Stimulated activated CD4-positive, alpha-beta T cell treated with anti-CD3 and anti-CD28 coated beads, Interleukin-15, amount 100 ng/mL, for 24 hours (primary cell): ENCODE results near the gene PPP2R5C.

ENCODE experiments used
- DNase-seq: peaks from one replicate; pipeline ENCODE4 v3.0.0-alpha.2; 2020

The PPP2R5C gene

DNA sequence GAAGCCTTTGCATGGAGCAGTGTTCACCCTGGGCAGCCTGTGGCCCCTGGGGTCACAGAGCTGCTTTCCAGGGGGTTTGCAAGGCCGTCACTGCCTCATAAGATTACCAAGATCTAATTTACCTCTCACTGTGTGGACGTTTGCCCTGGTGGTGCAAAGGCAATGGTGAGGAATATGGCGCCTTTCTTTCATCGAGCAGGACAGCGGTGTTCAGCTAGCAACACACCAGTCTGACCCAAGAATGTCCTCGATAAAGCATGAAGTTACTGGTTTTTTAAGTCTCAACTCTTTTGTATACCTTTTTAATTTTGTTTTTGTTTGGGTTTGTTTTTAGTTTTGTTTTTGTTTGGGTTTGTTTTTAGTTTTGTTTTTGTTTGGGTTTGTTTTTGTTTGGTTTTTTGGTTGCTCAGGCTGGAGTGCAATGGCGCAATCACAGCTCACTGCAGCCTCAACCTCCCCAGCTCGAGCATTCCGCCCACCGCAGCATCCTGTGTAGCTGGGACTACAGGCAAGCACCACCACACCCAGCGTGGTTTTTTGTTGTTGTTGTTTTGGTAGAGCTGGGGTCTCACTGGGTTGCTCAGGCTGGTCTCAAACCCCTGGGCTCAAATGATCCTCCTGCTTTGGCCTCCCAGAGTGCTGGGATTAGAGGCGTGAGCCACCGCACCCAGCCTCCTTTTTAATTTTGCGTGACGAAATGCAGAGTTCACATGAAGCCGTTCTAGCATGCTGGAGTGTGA lies 57.9 kb downstream of the PPP2R5C start:
- DNase-seq = peak; percentile 73

DNA sequence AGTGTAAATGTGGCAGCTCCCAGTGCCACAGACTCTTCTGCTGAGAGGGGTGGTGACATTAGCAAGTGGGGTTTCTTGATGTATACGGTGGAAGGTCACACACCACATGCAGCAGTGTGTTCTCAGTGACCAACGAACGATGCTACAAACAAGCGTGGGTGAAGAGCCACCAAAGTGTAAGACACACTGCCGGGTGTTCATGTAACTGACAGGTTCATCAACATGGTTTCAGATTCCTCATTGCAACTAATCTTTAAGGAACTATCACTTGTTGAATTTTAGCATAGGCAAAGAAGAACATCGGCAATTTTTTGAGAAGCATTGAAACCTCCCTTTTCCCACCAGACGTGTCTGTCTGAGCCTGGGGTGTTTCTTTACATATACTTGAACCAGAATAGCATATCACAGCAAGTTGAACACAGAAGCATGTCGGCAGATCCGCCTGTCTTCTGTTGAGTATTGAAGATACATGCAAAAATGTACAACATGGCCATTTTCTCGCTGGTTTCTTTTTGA lies 58.8 kb downstream of the PPP2R5C start:
- peak; percentile 47 for DNase-seq

DNA sequence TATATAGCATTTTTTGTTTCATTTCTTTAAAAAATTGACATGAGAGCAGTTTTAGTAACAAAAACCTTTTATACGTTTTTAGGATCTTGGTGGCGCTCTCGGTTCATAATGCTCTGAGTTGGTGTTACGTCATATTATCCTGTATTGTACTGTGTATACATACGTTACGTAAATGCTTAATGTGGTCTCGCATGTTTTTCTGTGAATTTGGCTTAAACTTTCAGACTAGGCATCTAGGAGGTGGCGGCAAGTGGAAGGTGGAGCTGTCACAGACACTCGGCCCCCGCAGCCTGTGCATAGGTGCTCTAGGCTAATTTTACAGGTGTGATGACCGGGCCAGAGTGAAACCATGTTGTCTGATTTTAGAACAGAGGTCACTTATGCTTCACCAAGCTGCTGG lies 60.0 kb downstream of the PPP2R5C start:
- no peak for DNase-seq

DNA sequence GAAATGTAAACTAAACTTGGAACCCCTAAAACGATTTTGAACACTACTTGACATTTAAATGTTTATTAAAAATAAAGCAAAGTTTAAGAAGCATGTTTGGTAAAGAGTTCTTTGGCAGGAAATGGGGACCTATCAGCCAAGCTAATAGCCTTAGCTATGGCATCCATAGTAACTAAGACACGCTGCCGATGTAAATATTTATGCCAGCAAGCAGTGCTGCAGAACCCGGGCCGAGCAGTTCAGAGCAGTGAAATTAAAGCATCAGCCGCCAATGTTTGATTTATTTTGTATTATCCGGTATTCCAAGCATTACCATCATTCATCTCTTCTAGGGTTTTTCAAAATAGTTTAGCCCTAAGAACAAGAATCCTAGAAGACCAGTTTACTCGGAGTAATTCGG lies 61.6 kb downstream of the PPP2R5C start:
- no peak for DNase-seq

DNA sequence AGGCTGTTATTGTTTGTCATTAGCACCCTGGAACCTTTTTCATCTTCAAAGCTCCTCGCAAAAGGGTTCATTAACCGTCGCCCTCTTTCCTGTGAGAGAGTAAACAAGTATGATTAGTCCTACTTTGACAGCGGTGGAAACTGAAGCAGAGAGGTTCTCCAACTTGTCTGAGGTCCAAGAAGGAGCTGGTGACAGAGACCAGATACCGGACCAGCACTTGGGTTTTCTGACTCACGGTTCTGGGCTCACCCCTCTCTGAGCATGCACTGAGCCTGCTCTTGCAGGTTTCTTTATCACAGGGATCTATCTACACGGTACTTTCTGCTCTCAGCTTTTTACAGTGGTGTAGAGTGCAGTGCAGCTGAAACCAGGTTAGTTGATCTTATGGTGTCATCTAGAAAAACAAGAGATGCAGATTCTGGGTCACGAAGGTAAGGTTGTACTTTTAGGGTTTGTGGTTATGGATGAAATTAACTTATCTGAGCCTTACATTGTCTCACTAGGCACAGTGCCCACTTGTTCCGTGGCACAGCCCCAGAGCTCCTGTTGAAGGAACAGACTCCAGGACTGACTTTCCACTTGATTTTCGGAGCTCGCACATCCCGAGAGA lies 62.1 kb downstream of the PPP2R5C start:
- DNase-seq = peak; percentile 85

DNA sequence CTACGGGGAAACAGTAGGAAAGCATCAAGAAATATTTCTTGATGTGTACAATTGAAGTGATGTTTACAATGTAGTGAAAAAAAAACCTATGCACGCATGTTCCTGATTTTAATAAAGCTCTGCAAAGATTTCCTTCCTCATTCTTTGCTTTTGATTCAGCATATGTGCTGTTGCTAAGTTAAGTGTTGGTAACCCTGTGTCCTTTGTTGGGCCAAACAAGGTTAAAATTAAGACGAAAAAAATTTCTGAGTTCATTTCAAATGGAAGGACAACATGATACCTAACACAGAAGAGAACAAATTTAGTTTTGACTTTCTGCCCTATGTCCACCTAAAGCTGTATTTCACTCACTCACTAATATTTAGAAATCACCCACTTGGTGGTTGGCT lies 62.8 kb downstream of the PPP2R5C start:
- DNase-seq = no peak

DNA sequence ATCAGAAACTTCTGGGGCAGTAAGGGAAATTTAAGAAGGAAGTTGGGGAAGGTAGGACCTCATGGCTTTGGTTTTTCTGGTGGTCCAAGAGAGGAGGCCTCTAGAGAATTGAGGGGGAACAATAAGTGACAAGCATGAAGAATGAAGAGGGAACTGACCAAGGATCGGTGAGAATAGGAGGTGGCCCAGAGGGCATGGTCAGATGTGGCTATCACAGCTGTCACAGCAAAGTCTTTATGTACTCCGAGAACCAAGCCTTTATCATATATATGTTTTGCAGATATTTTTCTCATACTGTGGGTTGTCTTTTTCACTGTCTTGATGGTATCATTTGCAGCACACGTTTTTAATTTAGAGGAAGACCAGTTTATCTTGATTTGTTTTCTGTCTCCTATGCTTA lies 64.3 kb downstream of the PPP2R5C start:
- no peak for DNase-seq

DNA sequence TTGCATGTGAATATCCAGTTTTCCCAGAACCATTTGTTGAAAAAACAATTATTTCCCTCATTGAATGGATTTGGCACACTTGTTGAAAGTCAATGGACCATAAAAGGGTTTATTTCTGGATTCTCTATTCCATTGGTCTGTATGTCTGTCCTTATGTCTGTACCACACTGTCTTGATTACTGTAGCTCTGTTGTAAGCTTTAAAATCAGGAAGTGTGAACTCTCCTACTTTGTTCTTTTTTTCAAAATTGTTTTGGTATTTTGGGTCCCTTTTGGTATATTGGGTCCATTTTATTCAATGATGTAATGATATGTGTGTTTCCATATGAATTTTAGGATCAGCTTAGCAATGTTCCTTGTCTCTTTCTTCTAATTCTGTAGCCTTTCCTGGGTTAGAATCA lies 64.8 kb downstream of the PPP2R5C start:
- DNase-seq = no peak

DNA sequence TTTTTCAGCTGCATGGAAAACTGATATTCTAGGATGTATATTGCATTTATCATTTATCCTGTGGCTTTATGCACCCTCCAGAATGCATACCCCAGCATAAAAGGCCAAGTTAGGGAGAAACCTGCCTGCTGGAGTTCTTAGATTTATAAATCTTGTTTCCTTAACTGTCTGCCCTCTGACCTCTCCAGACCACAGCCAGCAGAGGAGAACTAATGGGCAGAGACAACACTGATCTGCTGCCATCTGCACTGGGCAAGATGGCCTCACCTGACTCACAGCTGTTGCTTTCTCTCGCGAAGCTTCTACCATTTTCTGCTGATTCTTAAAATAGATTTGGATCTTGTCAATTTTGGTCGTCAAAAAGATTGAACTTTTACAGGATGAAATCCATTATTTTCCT lies 65.8 kb downstream of the PPP2R5C start:
- DNase-seq = no peak

DNA sequence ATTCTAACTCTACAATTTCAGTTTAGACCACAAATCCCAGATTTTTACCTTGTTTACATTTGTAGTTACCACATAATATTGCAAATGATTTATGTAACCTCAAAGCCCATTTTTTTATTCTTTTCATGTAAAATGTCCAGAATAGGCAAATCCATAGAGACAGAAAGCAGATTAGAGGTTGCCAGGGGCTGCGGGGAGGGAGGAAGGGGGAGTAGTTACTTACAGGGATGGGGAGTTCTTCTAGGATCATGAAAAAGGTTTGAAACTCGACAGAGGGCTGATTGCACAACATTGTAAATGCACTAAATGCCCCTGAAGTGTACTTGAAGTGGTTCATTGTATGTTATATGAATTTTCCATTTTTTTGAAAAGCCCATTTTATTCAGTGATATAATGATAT lies 66.5 kb downstream of the PPP2R5C start:
- no peak for DNase-seq

DNA sequence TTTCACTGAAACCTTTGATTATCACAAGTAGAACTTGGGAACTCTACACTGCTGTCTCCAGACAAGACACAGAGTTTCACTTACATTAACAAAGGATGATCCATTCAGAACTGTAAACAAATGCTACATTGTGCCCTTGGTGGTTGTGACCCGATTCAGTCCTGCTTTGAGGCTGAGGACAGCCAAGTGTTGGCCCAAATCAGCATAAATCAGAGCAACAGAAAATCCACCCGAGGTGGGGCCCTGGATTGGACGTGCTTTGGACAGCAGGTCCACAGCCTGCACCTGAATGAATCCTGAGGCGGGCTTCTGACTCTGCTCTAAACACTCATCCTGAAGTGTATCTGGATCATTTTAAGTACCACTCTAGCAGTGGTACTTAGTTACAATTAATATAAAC lies 68.8 kb downstream of the PPP2R5C start:
- no peak for DNase-seq

DNA sequence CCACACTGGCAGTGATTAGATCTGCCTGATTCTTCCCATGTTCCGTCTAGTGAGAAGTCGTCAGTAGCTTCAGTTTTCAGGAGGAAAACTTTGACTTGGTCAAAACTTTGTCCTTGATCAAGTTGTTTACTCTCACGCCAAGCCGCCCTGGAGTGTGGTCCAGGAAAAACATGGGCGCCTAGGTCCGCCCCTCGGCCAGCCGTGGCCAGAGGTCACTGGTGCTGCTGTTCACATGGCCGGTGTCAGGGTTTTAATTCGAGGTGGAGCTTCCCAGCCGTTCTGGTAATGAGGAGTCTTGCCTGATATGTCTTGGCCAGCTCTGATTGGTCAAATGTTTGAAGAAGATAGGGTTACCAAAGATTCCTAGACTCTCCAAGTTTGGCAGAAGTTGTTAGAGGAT lies 71.5 kb downstream of the PPP2R5C start:
- no peak for DNase-seq

DNA sequence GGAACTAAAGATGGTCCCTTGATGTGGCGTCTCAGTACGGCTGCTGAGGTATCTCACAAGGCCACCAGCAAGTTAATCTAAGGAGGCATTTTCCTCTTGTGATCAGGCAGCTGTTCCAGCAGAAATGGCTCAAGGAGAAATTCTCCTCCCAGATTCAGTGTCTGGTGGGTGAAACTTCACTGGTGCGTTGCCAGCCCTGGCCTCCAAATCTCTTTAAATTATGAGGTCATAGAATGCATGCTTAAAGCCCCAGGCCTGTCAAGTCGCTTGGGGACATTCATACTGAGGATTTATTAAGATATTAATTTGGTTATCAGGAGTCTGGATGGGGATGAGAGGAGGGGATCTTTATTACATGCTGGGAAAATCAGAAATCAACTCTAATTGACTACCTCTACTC lies 72.9 kb downstream of the PPP2R5C start:
- DNase-seq = no peak

DNA sequence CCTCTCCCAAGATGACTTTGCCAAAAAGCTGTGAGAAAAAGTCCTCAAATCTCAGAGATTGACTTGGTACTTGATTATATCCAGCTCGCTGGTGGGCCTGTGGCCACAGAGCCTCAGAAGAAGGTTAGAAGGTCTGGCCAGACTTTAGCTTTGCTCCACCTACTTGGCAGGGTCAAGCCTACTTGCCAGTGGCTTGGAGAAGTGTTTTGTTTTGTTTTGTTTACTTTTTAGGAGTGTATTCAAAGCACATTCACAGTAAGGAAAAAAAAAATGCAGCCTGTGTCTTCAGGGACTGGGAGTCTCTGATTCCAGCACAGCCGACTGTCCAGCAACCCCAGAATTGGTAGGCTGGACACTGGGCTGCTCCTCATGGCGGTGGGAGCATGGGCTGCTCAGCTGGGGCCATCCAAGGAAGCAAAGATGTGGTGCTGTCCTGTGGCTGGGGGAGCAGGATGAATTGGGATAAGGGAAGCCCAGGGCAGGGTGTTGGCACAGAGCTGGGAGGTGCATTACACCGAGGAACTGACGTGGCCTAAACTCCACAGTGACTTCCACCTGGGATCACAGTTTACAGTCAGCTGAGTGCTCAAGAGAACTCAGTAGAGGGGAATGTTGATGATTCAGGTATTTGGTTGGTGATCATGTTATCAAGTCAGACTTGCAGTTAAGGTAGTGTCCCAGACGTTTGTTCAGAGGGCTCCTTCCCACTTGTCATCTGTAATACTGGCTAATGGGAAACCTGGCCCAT lies 73.5 kb downstream of the PPP2R5C start:
- DNase-seq = no peak

DNA sequence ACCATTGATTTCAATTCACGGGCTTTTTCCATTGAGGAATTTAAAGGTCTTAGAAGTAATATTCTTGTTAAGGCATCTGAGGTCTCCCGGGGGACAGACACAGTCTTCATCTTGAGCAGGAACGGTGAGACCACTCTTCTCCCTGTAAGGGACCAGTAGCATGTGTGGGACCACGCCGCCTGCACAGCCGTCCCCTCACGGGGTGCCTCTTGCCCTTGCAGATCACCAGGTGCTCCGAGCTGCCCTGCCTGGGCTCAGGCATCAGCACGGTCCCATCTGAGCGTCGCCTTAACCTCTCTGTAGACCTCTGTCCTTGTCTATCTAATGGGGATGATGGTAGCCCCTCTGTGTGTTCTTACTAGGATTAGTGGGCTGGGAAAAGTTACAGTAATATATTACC lies 74.1 kb downstream of the PPP2R5C start:
- no peak for DNase-seq

DNA sequence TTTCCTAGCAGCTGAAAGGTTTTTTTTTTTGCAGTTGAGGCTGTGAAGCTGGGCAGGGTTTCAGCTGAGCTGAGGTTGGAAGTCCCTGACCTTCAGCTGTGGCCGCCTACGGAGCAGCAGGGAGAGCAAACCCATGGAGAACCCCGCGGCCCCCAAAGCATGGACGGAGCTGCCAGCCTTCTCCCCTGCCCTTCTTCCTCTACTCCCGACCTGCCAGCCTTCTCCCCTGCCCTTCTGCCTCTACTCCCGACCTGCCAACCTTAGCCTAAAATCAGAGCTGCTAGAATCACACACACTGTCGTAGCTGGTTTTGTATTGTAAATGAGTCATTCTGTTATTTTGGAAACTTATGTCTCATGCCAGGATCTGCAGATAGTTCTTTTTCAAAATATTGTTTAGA lies 74.6 kb downstream of the PPP2R5C start:
- DNase-seq = no peak

DNA sequence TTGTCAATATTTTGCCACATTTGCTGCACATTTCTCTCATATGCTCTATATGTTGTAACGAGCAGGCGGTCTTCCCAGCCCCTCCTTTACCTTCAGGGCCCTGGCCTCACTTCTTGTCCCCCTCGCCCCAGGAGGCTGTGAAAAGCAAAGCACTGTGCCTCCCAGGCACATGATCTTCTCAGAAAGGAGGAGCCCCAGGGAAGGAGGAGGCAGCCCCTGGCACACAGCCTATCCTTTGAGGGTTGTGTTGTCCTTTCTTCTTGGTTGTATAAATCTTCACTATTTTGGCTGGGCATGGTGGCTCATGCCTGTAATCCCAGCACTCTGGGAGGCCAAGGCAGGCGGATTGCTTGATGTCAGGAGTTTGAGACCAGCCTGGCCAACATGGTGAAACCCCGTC lies 77.0 kb downstream of the PPP2R5C start:
- no peak for DNase-seq

DNA sequence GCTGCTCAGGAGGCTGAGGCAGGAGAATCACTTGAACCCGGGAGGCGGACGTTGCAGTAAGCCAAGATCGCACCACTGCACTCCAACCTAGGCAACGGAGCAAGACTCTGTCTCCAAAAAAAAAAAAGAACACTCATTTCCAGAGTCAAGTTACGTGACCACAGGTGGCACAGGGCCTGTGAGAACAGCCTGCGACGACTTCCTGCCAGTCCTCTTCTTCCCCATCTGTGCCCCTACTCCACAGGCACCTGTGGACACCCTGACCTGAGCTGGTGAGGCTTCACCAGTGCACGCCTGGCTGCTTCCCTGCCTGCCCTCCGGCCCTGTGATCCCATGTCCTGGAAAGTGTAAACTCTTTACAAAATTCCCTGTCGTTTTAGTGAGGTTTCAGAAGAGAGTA lies 77.7 kb downstream of the PPP2R5C start:
- peak; percentile 64 for DNase-seq

DNA sequence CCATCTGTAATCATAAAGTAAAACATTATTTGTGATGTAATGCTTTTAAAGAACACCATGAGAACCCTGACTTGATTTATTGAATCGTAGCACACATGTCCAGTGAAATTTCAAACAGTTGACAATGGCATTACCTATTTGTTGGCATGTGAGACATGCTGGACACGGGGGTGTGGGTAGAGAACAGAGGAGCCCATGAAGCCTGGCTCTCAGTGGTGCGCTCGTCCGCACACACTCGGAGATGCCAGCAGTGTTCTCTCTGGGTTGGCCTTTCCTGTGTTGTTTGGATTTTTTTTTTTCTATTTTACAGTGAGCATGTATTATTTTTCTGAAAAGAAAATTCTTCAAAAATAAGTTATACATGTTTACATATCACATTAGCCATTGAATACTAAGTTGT lies 78.2 kb downstream of the PPP2R5C start:
- DNase-seq = no peak

DNA sequence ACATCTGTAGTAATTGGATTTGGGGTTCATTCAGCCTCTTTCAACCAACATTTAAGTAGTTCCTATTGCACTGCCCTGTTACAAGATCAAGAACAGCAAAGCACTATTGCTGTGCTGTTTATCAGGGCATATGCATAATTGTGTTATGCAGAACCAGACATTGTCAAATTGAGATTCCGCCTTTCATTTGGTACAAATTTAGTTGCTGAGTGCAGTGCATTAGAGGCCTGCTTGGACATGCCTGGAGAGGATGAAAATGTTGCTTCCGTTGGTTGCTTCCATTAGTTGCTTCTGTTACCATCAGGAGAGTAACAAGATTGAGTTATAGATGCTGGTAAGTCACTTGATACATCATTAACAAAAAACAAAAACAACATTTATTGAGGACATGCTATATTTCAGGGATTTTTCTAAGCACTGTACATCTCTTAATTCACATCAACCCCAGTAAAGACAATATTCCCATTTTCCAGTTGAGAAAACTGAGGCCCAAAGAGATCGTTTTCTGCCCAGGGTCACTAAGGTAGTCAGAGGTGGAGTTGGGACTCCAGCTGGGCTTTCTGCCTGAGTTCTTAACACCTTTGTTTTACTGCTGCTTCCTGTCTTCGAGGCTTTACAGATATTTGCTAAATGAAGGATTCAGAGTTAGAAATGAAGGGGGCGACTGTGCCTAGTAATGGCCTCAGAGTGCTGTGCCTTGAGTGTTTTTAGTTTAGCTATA lies 79.3 kb downstream of the PPP2R5C start:
- DNase-seq = no peak

DNA sequence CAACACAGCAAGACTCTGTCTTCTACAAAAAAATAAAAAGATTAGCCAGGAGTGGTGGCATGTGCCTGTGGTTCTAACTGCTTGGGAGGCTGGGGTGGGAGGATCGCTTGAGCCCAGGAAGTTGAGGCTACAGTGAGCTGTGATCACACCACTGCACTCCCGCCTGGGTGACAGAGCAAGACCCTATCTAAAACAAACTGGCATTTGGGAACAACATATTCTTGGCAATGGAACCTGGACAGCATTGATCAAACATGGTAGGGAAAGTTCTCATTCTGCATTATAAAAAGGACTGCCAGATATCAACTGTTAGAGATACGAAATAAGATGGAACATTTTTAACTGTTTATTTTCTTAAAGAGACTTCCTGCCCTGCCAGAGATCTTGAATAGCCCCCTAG lies 81.5 kb downstream of the PPP2R5C start:
- no peak for DNase-seq

DNA sequence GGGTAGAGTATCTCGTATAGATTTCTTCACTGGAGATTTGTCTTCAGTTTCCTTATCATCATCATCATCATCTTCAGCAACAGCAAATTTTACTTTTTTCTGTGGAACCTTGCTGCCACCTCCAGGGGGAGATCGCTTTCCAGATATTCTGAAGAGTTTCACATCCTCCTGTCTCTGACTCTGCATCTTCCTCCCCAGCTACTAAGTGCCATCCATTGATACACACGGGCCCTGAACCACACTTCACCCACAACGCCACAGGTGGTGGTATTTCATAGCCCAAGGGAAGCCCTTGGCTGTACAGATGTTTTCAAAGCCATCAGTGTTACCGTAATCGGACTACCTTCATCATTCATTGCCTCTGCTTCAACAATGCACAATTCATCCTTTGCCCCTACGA lies 82.2 kb downstream of the PPP2R5C start:
- peak; percentile 66 for DNase-seq

DNA sequence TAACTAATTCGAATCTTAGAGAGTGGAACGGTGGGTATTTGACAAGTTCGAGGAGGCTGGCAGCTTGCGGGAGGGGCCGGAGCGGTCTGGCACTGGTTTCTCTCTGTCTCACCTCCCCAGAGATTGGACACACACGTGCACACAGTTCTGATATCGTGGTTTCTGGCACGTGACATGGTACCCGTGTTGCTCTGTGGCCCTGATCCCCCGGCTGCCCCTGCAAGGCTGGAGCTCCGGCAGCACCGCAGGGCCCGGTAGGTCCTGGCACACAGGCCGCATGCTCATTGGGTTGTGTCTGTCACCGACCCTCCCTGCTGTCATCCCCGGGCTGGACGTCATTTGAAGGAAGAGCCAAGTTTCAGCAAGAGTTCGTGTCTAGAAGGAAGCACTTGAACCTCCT lies 82.7 kb downstream of the PPP2R5C start:
- no peak for DNase-seq
